HG02588 (cell line): ENCODE data around the gene KRTAP16-1.
"Not testable (repeated sequence)": the region's sequence is repeated elsewhere in the genome, so short reads cannot be mapped to it uniquely, and the experiment has no call there.

Experiments
- ATAC-seq: cut with Tn5 transposase; IDR thresholded peaks from one replicate; pipeline ENCODE4 v1.9.1; 2021; ENCODE audit warnings: mild to moderate bottlenecking, moderate library complexity; ENCODE audit not compliant: unreplicated experiment

Gene KRTAP16-1, protein sequence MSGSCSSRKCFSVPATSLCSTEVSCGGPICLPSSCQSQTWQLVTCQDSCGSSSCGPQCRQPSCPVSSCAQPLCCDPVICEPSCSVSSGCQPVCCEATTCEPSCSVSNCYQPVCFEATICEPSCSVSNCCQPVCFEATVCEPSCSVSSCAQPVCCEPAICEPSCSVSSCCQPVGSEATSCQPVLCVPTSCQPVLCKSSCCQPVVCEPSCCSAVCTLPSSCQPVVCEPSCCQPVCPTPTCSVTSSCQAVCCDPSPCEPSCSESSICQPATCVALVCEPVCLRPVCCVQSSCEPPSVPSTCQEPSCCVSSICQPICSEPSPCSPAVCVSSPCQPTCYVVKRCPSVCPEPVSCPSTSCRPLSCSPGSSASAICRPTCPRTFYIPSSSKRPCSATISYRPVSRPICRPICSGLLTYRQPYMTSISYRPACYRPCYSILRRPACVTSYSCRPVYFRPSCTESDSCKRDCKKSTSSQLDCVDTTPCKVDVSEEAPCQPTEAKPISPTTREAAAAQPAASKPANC

DNA sequence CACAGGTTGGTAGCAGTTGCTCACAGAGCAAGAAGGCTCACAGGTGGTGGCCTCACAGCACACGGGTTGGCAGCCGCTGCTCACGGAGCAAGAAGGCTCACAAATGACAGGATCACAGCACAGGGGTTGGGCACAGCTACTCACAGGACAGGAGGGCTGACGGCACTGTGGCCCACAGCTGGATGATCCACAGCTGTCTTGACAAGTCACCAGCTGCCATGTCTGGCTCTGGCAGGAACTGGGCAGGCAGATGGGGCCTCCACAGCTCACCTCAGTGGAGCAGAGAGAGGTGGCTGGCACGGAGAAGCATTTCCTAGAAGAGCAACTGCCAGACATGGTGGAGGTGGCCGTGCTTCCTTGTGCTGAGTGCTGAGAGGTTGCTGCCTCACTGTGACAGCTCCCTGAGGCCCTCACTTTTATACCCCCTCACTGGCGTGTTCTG is at the start of gene KRTAP16-1:
TSS of gene KRTAP16-1 (minus strand) at position 392 of the 442 bp plus-strand sequence. CDS start at position 336, 56 bp downstream.
- ATAC-seq = no peak

DNA sequence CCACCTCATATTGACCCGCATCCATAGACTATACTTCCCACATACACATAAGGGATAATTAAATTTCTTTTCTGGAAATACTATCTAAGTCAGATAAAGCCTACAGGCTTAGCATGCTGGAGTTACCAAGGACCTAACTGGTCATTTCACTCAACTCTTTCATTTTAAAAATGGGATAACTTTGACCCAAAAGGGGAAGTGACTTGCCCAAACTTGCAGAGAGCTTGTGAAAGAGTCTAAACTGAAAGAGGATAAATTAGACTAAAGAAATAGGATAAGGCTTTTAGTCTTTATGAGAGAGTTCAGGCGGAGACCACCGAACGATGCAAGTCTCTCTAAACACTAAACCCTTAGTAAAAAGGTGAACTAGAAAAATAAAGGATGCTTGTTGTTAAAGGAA is 45.4 kb upstream of the KRTAP16-1 start:
- ATAC-seq = no peak

DNA sequence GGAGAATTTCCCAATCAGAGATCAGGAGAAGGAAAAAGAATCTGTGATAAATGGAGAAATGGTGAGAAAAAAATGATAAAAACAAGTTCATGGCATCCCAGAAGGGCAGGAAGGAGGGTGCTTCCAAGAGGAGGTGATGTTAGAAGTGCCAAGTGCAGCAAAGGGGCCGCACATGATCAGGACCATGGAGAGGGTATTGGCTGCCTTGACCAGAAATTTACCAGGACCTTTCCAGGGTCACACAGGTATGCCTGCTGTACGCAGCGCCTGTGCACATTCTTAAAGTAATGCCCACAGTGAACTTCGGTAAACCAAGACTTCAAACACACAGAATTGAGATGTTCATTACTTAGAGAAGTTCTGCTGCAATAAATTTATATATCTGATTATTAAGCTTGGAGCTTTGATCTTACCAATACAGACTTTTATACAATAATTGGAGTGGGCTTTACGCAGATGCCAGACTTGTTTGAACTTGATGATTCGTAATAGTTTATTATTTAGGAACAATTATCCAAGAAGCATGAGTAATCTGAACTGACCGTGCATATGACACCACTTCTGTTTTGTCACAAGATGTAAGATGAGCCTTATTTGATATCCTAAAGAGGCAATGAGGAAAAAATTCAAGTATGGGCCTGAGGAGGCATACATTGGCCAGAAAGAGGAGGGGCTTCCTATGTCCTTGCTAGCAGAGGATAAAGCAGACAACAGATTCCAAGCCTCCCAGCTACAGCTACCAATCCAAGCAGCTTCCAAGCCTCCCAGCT is 43.7 kb upstream of the KRTAP16-1 start:
- no peak for ATAC-seq

DNA sequence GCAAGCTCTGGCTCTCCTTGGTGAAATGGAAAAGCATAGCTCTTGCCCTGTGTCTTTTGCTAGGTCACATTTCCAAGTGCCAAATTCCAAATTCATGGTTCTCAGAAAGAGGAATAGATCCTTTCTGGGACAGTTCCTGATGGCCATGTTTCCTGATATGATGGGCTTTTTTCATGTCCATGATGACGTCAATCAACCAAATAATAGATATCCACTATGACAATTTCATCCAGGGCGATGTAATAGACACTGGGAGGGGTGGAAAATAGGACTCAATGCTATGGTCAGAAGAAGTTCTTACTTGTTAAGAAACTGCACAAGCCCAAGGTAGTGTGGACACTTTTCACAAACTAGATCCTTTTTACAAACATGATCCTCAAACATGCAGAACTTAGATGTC is 42.1 kb upstream of the KRTAP16-1 start:
- ATAC-seq = no peak

DNA sequence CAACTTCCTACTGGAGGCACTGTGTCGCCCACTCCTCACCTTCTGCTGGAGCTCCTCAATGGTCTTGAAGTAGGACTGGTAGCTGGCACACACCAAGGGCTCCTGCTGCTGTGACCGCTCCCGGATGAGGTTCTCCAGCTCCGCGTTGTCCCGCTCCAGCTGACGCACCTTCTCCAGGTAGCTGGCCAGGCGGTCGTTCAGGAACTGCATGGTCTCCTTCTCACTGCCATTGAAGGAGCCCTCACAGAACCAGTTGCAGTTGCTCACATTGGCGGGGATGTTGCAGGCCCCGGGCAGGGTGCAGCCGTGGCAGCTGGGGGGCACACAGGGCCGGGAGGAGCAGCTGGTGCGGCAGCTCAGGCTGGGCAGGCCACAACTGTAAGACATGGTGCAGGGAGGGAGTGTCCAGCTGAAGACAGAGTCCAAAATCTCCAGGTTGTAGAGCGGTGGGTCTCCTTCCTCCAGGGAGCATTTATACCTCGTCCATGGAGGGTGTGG is 41.3 kb upstream of the KRTAP16-1 start, which contains the start of gene KRT33A:
TSS of gene KRT33A (minus strand) at position 448 of the 498 bp plus-strand sequence. CDS start at position 387, 61 bp downstream.
- ATAC-seq = not testable (repeated sequence)

DNA sequence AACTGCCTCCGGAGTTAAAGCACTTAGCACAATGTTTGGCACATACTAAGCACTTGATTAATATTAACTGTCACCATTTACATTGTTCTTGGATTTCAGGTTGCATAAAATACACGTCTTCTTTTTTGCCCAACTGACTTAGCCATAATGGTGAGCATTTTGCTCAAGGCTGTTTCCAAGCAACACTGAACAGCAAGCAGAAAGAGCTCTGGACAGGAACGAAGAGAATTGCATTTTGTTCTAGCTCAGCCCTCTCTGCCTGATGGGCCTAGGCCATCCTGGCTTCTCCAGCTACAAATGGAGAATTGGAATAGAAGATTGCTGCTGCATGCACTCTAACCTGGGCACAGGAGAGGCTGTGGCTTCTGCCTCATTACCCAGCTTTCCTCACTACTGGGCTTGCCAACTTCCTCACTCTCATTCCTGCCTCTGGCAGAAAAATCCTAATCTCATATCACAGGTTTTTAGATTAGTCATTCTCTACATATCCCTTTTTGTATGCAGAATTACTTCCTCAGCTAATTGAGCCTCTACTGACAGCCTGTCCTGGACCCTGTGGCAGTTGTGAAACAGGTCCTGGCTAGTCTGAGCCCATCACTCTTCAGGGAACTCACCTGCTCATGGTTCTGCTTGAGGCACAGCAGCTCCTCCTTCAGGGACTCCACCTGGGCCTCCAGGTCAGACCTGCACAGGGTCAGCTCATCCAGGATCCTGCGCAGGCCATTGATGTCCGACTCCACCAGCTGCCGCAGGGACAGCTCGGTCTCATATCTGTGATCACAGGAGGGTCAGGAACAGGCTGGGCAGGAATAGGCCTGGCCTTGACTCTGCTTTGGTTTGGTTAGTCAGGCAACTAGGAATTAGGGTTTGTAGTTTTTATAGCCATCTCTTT is 39.0 kb upstream of the KRTAP16-1 start:
- no peak for ATAC-seq

DNA sequence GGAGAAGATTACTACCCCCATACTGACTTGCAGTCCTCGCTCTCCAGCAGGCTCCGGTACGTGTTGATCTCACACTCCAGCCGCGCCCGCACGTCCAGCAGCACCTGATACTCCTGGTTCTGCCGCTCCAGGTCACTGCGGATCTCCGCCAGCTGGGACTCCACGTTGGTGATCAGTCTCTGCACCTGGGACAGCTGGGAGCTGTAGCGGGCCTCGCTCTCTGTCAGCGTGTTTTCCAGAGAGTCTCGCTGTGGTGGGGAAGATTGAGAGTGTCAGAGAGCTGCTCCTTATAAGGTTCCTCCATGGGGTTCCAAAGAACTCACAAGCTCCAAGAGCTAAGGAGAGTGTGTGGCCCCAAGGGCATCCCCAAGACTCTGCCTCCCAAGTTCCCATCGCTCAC is 37.3 kb upstream of the KRTAP16-1 start:
- not testable (repeated sequence) for ATAC-seq

DNA sequence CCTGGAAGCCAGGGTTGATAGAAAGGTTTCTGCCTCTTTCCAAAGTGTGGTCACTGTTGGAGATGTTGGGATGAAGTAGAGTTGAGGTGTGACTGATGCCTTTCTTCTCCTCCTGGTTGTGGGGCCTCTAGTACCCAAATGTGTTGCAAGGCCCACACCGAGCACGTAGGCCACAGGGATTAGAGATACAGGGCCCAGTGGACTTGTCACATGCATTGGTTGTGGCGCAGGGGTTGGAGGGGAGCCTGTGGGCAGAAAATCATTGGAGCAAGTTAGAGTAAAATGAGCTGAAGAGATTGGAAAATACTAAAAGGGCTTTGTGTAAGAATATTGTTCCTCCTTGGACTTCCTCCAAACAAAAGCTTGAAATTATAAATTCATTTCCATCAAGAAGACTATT is 36.9 kb upstream of the KRTAP16-1 start:
- ATAC-seq = no peak

DNA sequence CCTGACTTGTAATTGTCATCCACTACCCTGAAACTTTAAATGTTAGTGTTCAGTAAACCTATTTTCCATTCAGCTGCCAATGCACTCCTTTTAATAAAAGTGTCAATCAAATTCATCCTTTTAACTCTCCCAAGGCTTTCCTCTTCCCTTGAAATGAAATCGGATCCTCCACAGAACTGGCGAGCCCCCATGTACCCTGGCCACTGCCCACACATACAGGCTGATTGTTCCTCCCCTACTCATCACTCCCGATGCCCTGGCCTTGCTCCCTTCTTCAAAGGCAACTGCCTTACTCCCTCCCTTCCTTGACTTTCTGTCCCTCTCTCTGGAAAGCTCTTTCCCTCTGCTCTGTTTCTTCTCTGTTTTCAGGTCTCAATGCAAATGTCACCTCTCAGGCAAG is 33.9 kb upstream of the KRTAP16-1 start:
- no peak for ATAC-seq

DNA sequence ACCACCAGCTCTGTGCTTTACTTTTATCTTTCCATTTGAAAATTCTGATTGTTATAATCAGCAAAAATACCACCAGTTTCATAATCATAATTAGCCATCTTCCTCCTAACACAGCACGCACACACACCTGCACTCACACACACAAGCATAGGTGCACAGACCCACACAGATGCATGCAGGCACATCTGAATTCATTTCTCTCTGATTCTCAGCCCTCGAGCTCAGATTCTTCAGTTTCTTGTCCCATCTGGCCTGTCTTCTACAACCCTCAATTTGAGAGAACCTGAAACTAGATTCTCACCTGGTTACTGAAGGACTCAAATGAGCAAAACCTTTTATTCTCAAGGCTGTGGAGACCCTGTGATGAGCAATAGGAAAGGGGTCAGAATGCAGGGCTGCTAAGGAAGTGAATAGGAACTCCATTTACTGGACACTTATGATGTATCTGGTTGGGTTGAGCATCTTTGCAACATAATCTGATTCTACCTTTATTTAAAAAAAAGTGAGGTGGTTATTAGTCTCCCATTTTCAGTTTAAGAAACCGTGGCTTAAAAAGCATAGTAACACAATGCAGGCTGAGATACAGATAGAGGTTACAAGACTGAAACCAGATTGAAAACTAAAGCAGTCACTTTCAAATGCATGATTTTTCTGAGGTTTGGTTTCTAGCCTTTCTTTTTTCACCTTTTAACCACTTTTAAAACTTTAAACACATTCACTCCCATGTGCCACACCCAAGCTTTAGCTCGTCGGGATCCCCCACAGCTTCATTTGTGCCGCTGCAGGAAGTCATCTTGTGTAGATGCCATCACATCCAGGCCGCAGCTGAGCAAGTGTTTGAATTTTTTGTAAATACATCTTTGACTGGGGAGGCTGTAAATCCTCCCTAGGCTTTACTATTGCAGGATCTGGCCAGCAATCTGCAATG is 32.1 kb upstream of the KRTAP16-1 start:
- ATAC-seq = no peak

DNA sequence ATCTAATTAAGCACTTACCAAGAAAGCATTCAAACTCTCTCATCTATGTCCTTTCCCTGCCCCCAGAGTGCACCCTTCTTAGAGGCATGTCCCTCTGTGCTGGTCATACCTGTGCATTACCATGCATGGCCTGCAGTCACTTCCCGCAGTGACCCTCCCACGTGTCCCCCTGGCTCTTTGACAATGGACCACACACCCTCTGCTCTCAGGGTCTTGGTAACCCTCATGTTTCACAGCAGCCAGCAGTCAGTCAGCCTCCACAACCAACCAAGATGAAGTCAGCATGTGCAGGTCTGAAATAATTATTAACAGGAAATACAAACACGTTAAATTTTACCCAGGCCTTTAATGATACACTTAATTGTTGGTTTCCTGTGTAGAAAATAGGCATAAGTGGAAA is 31.4 kb upstream of the KRTAP16-1 start:
- no peak for ATAC-seq

DNA sequence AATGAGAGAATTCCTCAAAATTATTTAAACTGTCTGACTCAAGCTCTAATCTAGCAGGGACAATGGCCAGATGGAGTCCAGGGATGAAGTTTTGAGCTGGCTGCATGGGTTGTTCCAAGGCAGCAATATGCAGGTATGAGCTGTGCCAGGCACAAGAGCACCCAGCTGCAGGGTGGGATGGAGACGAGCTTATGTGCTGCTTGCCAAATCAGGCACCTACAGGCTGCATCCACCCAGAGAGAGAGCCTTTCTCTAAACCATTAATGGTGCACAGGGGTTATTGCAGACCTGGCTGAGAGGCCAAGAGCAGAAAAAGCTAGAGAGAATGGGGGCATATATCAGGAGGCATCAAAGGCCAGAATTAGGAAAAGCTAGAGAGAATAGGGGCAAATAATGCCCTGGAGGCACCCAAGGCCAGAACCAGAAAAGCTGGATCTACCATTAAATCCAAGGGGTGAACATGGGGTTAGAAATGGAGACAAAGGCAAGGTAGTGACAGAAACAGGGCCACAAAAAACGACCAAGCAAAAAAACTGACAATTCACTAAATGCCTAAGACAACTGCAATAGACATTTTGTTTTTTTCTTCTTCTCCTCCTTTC is 30.6 kb upstream of the KRTAP16-1 start:
- no peak for ATAC-seq

DNA sequence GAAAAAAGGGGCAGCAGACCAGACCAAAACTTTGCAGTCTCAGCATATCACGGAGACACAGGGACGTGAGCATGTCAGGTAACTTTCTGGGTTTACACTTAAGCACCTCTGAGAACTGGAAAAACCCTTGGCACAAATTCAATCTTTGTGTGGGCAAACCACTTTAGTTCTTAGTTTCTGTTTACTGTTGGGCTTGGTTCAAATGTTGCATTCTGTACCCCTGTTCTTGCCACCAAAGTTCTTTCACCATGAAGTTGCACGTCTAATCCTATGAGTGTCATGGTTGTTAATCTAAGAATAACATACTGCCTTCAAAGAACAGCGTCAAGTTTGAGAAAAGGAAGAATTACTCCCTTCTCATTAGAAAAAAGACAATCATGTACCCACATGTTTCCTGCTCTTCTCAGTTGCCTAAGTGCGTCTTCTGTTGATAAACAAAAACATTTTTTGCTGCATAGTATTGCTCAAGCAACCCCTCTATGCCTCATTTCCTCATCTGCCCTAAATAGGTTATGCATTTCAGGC is 29.9 kb upstream of the KRTAP16-1 start:
- ATAC-seq = no peak

DNA sequence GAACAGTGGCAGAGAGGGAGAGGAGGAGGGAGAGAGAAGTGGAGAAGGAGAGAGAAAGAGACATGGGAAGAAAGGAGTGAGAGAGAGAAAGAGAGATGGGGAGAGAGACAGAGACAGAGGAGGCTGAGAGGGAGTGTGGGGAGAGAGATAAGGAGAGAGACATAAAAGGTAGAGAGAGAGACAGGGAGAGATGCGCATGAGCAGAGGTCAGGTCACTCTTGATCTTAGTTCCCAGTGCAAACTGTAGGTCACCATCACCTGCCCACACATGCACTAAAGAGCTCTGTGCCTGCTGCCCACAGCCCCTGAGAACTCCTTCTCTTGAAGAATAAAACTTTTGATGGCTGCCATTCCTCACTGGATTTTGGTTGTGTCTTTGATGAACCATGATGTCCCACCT is 26.6 kb upstream of the KRTAP16-1 start:
- no peak for ATAC-seq

DNA sequence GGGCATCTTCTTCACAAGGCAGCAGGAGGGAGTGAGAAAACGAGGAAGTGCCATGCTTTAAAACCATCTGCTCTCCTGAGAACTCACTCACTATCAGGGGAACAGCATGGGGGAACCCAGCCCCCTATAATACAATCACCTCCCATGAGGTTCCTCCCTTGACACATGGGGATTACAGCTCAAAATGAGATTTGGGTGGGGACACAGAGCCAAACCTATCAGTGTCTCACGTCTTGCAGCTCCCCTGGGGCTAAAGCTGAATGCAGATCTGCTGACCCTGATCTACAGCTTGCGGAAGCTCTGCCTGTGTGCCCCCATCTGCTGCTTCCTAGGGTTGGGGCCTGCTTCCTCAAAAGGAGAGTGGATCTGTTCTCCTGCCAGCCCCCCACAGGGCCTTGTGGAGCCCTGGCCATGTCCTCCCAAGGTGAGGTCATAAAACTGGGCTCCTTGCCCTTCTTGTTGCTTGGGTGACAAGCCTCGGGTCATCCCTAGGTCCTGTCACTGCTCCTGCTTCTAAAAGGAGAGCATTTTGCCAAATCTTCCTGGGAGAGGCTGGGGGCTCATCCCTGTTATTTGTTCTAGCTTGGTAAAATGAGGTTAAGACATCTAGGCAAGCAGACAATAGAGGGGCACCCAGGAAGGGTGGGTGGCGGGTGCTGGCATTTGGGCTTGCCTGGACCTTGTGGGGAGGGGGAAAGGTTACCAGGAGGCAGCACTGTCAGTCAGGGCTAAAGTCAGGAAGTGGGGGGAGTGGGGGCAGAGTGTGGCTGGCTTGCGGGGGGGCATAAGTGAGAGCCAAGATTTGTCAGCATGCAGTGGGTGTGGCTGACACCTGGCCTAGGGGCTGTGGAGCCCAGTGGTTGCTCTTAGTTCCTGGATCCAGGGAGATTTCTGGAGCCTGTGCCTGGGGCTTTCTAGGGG is 25.5 kb upstream of the KRTAP16-1 start:
- no peak for ATAC-seq

DNA sequence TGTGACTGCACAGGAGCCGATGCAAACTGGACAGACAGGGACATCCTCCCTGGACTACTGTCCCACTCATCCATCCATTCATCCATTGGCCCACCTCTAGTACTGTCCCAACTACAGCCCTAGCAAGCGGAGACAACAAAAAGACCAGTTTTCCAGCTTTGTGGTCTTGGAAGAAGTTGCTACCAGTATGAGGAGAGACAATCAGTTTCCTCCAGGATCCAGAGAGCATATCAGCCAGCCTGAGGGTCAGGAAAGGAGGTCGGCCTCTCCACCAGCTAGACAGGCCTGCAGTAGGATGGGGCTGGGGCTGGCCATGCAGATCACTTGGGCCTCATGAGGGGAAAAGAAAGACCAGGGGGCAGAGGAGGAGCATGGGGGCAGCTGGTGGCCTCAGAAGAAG is 24.7 kb upstream of the KRTAP16-1 start:
- no peak for ATAC-seq

DNA sequence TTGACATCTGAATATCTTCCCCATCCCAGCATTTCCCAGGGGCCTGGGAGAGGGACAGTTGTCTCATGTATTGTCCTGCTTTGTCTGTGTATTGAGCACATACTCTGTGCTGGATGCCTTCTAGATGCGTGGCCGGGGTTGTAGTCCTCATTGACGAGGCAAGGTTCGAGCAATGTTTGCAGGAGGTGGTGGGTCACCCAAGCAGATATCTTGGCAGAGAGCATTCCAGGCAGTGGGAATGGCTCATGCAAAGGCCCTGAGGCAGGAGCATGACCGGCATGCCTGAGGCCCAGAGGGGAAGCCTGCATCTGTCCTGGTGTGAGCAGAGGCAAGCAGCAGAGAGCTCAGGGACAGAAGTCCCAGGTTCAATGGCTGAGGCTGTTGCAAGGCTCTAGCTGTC is 24.0 kb upstream of the KRTAP16-1 start:
- ATAC-seq = no peak

DNA sequence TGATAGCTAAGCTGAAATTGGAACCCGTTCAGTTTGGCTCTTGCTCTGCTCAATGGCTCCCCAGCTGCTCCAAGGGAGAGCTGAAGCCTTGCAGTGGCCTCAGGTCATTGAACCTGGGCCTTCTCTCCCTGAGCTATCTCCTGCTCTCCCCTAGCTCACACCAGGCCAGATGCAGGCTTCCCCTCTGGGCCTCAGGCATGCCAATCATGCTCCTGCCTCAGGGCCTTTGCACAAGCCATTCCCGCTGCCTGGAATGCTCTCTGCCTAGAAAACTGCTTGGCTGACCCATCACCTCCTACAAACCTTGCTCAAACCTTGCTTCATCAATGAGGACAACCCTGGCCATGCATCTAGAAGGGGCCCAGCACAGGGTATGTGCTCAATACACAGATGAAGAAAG is 23.1 kb upstream of the KRTAP16-1 start:
- ATAC-seq = no peak
